GM23338 (cell line): ENCODE measurements around the gene GNAZ. TPM values are rescaled to one million over a fixed set of nuclear protein-coding genes. Genes with fewer than 3 reads are reported as not detected.

Experiments
- ATAC-seq: fragments of 200-7000 bp; cut with Tn5 transposase; 3 replicates; pipeline ENCODE4 v1.9.1; 2020
- DNase-seq: peaks from one replicate; pipeline ENCODE4 v3.0.0-alpha.2; 2015; ENCODE audit warnings: low spot score
- H2AFZ ChIP-seq: fragments of 200-600 bp; sonication (generic); 2 replicates; pipeline ENCODE4 v1.8.0; 2016; ENCODE audit warnings: antibody characterized with exemption, mild to moderate bottlenecking, moderate library complexity
- H3F3A ChIP-seq: fragments of 200-600 bp; sonication (generic); replicated peaks from 2 replicates; pipeline ENCODE4 v1.8.0; 2017; ENCODE audit warnings: antibody characterized with exemption, mixed run types, low read depth
- H3K27ac ChIP-seq: fragments of 200-600 bp; sonication (generic); 2 replicates; pipeline ENCODE4 v1.6.1; 2016; ENCODE audit warnings: low read depth
- H3K27me3 ChIP-seq: fragments of 200-600 bp; sonication (generic); 2 replicates; pipeline ENCODE4 v1.8.0; 2016; ENCODE audit warnings: mild to moderate bottlenecking, mixed run types, moderate library complexity; ENCODE audit not compliant: insufficient read depth
- H3K36me3 ChIP-seq: fragments of 200-600 bp; sonication (generic); 2 replicates; pipeline ENCODE4 v1.8.0; 2016; ENCODE audit warnings: mild to moderate bottlenecking; ENCODE audit not compliant: insufficient read depth
- H3K4me1 ChIP-seq: fragments of 200-600 bp; sonication (generic); 2 replicates; pipeline ENCODE4 v1.8.0; 2016; ENCODE audit warnings: mild to moderate bottlenecking, moderate library complexity; ENCODE audit not compliant: insufficient read depth
- H3K4me2 ChIP-seq: fragments of 200-600 bp; sonication (generic); 2 replicates; pipeline ENCODE4 v1.7.1; 2017; ENCODE audit warnings: mixed run types
- H3K4me3 ChIP-seq: fragments of 200-600 bp; sonication (generic); 2 replicates; pipeline ENCODE4 v1.6.1; 2016; ENCODE audit warnings: mixed run types
- H3K79me2 ChIP-seq: fragments of 200-600 bp; sonication (generic); replicated peaks from 2 replicates; pipeline ENCODE4 v1.8.0; 2017; ENCODE audit warnings: mild to moderate bottlenecking; ENCODE audit not compliant: insufficient read depth
- H3K9me2 ChIP-seq: fragments of 200-600 bp; sonication (generic); 2 replicates; pipeline ENCODE4 v1.8.0; 2017; ENCODE audit not compliant: insufficient read depth
- H4K20me1 ChIP-seq: fragments of 200-600 bp; sonication (generic); replicated peaks from 2 replicates; pipeline ENCODE4 v1.8.0; 2017; ENCODE audit warnings: mild to moderate bottlenecking; ENCODE audit not compliant: insufficient read depth
- H3K27ac Mint-ChIP-seq: 2 replicates; pipeline ENCODE4 v1.8.0; 2020; ENCODE audit warnings: inconsistent platforms, mild to moderate bottlenecking, moderate library complexity, mixed read lengths
- H3K27me3 Mint-ChIP-seq: 3 replicates; pipeline ENCODE4 v1.8.0; 2022; ENCODE audit warnings: low read depth, mild to moderate bottlenecking, moderate library complexity, mixed read lengths, inconsistent platforms; ENCODE audit not compliant: insufficient read depth, poor library complexity
- H3K36me3 Mint-ChIP-seq: 3 replicates; pipeline ENCODE4 v1.8.0; 2021; ENCODE audit warnings: low read depth, mild to moderate bottlenecking, inconsistent platforms, moderate library complexity, mixed read lengths
- H3K4me1 Mint-ChIP-seq: 3 replicates; pipeline ENCODE4 v1.8.0; 2020; ENCODE audit warnings: mild to moderate bottlenecking, inconsistent platforms, mixed read lengths
- H3K4me3 Mint-ChIP-seq: 3 replicates; pipeline ENCODE4 v1.8.0; 2021; ENCODE audit warnings: moderate library complexity, mild to moderate bottlenecking, inconsistent platforms, mixed read lengths
- H3K9me3 Mint-ChIP-seq: 3 replicates; pipeline ENCODE4 v1.8.0; 2020; ENCODE audit warnings: moderate library complexity, mild to moderate bottlenecking, inconsistent platforms, mixed read lengths
- CREB1 ChIP-seq: fragments of 250-450 bp; sonication (Bioruptor Pico); IDR thresholded peaks from 2 replicates; pipeline ENCODE4 v1.5.0; 2020; ENCODE audit warnings: low read depth, mild to moderate bottlenecking, moderate library complexity
- CTCF ChIP-seq, 2 experiments: fragments of 200-600 bp in 1 of 2; sonication (generic) in 1 of 2; conservative IDR thresholded peaks; 2 replicates each; pipeline versions ENCODE4 v1.5.1 to v1.6.1; 2016 to 2017; ENCODE audit warnings: antibody characterized with exemption in 2 of 2, low read depth in 2 of 2, mild to moderate bottlenecking in 2 of 2, moderate library complexity in 1 of 2
- ETS1 ChIP-seq: IDR thresholded peaks from 2 replicates; pipeline ENCODE4 v1.6.1; 2016; ENCODE audit warnings: antibody characterized with exemption
- EZH2 ChIP-seq: fragments of 200-600 bp; sonication (generic); IDR thresholded peaks from one replicate; pipeline ENCODE4 v1.8.0; 2017; ENCODE audit warnings: antibody characterized with exemption, mild to moderate bottlenecking, low read depth; ENCODE audit not compliant: unreplicated experiment
- EZH2phosphoT487 ChIP-seq: fragments of 200-600 bp; sonication (generic); IDR thresholded peaks from one replicate; pipeline ENCODE4 v1.8.1; 2018; ENCODE audit warnings: antibody characterized with exemption; ENCODE audit not compliant: unreplicated experiment
- JUNB ChIP-seq: IDR thresholded peaks from one replicate; pipeline ENCODE4 v1.6.1; 2016; ENCODE audit warnings: antibody characterized with exemption; ENCODE audit not compliant: unreplicated experiment
- NANOG ChIP-seq: IDR thresholded peaks from 2 replicates; pipeline ENCODE4 v1.6.1; 2016; ENCODE audit warnings: antibody characterized with exemption, borderline replicate concordance
- POLR2AphosphoS5 ChIP-seq: IDR thresholded peaks from 2 replicates; pipeline ENCODE4 v1.6.1; 2016; ENCODE audit warnings: antibody characterized with exemption, low read depth
- REST ChIP-seq: IDR thresholded peaks from one replicate; pipeline ENCODE4 v1.6.1; 2018; ENCODE audit warnings: antibody characterized with exemption; ENCODE audit not compliant: unreplicated experiment
- STAT1 ChIP-seq: IDR thresholded peaks from one replicate; pipeline ENCODE4 v1.6.1; 2016; ENCODE audit warnings: antibody characterized with exemption; ENCODE audit not compliant: unreplicated experiment
- ZNF114 ChIP-seq: fragments of 250-450 bp; sonication (Bioruptor Pico); IDR thresholded peaks from 2 replicates; pipeline ENCODE4 v1.5.0; 2020; ENCODE audit warnings: mild to moderate bottlenecking, moderate library complexity
- ZNF331 ChIP-seq: fragments of 250-450 bp; sonication (Bioruptor Pico); IDR thresholded peaks from 2 replicates; pipeline ENCODE4 v1.5.0; 2020; ENCODE audit warnings: low read depth, mild to moderate bottlenecking, moderate library complexity
- ZNF462 ChIP-seq: fragments of 250-450 bp; sonication (Bioruptor Pico); IDR thresholded peaks from 2 replicates; pipeline ENCODE4 v1.5.0; 2020; ENCODE audit warnings: mild to moderate bottlenecking, moderate library complexity
- polyA plus RNA-seq: library from polyadenylated mRNA; unstranded; fragments of >200 nt; fragmentation: Nextera tagmentation; extraction: Ambion mirVana; gene quantifications from 2 replicates; pipeline ENCODE4 v1.2.1, GENCODE V29; 2016
- total RNA-seq: library from RNA; depleted of rRNA; stranded (reverse); fragments of >200 nt; shearing (Covaris generic); gene quantifications from 2 replicates; pipeline ENCODE4 v1.2.3, GENCODE V29; 2014

Gene GNAZ
- total and polyA plus RNA-seq, 2 experiments from 2014 or later = 2.9 to 11.1 TPM

GRCh38 chr22:23150762-23151161 is 80.4 kb downstream of the GNAZ start:
- H3K36me3 Mint-ChIP-seq = no peaks in the 10 kb centered on the region
- no peak overlapping the region for H3K4me3 Mint-ChIP-seq
- peaks cover 27% of the 10 kb centered on the region for H3K27me3 Mint-ChIP-seq
- peaks cover 15% of the 10 kb centered on the region; the same call in 1 of the 2 replicates for H3K27me3 ChIP-seq
- H3K9me3 Mint-ChIP-seq = no peaks in the 10 kb centered on the region; the same call in 2 of the 3 replicates
- H3K4me1 Mint-ChIP-seq = peaks cover 39% of the 10 kb centered on the region
- H3K4me2 ChIP-seq = no peak overlapping the region
- H3K27ac ChIP-seq = no peak overlapping the region
- no peak for TF ChIP-seq EZH2
- no peak for TF ChIP-seq CREB1 (CRISPR knock-in tag)
- no peak for TF ChIP-seq STAT1
- no peak for TF ChIP-seq NANOG
- TF ChIP-seq ETS1 = no peak
- no peak for TF ChIP-seq EZH2phosphoT487
- TF ChIP-seq ZNF331 (CRISPR knock-in tag) = no peak
- no peak for TF ChIP-seq JUNB
- no peak for TF ChIP-seq REST
- TF ChIP-seq POLR2AphosphoS5 = no peak
- TF ChIP-seq CTCF (conservative IDR thresholded peaks at IDR 0.05; ENCODE audit: low read depth in 2 of 2) = no peak
- no peak for TF ChIP-seq ZNF462
- TF ChIP-seq ZNF114 (CRISPR knock-in tag) = no peak
- H2AFZ ChIP-seq = no peak overlapping the region
- H3F3A ChIP-seq = no peaks in the 10 kb centered on the region
- DNase-seq (no peak), ATAC-seq (no peak)
- H3K79me2 ChIP-seq = no peaks in the 10 kb centered on the region
- no peaks in the 10 kb centered on the region for H4K20me1 ChIP-seq
- no peak overlapping the region for H3K27ac Mint-ChIP-seq
- peaks cover 5% of the 10 kb centered on the region; the same call in 1 of the 2 replicates for H3K4me1 ChIP-seq
- H3K36me3 ChIP-seq = no peaks in the 10 kb centered on the region
- H3K9me2 ChIP-seq = no peaks in the 10 kb centered on the region
- H3K4me3 ChIP-seq = no peak overlapping the region
